GM19025 (cell line): ENCODE results near the gene ADGRF5.
"Not testable (repeated sequence)": the region's sequence is repeated elsewhere in the genome, so short reads cannot be mapped to it uniquely, and the experiment has no call there.

Experiments
- ATAC-seq: cut with Tn5 transposase; IDR thresholded peaks from one replicate; pipeline ENCODE4 v1.9.1; 2021; ENCODE audit warnings: mild to moderate bottlenecking, low read depth, moderate library complexity; ENCODE audit not compliant: unreplicated experiment

The ADGRF5 gene

DNA sequence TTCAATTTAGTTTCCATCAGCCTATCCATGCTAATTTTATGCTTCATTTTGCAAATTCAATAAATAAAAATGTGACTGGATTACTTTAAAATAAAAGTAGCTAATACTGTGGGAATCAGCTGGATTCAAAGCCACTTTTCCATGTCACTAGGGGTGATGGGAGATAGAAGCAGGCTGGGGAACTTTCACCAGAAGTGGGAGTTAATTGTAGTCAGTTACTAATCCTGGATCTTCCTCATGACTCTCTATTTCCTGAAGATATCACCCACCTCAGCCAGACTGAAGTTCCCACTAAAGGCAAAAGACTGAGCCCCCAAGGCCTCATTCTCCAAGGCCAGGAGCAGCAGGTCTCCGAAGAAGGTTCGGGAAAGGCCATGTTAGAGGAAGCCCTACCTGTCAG, 86.7 kb downstream of the ADGRF5 start:
- ATAC-seq, result not testable (repeated sequence)

DNA sequence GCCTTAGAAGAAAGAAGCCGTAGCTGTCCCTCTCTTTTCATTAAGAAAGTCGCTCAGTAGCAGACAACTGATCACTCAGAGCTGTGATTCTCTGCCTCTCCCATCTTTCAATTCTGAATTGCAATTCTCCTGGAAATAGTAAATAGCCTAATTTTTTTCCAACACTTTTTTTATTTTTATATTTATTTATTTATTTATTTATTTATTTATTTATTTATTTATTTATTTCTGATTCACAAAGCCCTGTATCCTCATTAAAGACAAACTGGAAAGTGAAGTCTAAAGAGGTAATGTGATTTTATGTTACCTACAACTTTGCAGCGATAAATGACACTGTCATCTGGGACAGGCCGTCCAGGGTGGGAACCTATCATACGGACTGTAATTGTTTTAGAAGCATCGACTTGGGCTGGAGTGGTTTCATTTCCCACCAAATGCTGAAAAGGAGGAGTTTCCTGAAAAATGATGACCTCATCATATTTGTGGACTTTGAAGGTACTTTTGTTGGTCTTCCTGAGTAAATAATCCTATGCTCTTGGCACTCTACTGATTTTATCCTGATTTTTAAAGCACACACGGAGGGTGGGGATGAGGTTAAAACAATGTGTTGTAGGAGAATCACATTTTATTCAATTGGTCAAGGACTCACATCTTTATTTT, 87.4 kb downstream of the ADGRF5 start:
- not testable (repeated sequence) for ATAC-seq

DNA sequence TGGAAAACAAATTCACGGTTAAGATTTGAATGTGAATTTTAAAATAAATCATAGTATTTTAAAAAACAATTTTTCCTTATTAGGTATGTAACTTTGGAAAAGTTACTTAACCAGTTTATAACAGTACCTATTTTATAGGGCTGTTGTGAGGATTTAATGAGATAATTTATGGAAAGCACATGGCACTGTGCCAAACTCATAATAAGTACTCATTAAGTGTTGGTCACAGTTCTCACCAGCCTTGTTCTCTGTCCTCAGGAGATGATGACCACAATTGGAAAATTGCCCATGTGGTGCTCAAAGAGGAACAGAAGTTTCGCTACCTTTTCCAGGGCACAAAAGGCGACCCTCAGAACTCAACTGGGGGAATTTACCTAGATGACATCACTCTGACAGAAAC, 88.9 kb downstream of the ADGRF5 start:
- no peak for ATAC-seq

DNA sequence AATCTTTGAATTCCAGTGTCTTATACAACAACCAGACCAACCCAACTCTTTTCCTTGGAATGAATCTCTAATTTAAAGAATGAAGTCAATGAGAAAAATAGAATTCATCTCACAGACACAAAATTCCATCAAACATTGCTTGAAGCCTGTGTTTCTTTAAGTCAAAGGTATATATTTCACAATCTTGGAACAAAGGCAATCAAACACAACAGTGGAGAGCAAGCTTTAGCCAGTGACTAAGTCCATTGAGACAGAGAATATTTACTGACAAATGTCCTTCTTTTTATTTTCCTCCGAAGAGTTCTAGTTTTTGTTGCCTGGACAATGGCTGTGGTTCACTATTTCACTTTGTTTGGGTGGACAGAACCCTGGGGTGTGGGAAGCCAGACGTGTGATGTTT, 92.8 kb downstream of the ADGRF5 start:
- no peak for ATAC-seq

DNA sequence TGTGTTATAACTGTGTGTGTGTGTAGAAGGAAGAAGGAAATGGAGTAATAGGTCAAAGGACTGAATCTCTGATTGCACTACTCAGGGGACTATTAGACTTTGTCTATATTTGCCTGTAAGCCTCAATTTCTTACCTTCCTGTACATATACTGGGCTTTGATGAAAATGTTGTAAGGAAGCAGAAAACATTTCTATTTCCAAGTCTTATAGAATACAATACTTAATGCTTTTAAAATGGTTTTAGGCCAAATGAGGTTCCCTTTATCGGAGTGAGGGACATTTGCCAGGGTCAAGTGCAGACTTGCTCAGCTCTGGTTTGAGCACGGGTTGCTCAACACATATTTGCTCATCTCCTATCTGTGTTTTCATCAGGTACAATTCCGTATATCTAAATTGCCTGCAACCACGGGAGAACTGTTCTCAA, 100.3 kb downstream of the ADGRF5 start:
- ATAC-seq, result no peak

DNA sequence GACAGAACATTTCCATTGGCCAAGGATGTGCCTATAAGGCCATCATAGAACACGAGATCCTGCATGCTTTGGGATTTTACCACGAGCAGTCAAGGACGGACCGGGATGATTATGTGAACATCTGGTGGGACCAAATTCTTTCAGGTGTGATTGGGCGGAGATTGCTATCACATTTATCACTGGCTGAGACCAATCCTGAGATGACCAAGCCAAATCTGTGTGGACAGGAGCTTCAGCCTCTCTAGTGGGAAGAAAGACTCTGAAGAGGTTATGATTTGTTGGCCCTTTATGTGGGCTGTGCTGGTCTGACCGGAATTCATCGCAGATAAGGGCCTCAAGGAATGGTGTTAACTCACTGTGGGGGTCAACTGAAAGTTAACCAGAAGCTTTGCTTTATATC, 102.2 kb downstream of the ADGRF5 start:
- no peak for ATAC-seq

DNA sequence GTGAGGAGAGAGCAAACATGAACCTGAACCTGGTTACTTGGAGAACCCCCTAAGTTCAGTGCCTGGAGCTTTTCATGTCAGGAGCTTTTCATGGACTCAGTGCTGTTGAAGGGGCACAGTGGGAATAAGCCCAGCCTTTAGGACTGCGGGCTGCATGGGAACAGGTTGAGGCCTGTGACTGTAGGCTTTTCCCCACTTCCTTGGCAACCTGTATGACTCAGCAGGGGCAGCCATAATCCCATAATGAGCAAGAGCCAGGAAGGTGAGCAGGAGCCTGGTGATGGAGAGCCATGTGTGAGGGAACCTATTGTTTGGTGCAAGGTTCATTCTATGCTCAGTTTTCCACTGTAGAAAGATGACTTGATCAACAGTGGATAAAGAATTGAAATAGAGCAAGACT, 105.1 kb downstream of the ADGRF5 start:
- ATAC-seq, result no peak

DNA sequence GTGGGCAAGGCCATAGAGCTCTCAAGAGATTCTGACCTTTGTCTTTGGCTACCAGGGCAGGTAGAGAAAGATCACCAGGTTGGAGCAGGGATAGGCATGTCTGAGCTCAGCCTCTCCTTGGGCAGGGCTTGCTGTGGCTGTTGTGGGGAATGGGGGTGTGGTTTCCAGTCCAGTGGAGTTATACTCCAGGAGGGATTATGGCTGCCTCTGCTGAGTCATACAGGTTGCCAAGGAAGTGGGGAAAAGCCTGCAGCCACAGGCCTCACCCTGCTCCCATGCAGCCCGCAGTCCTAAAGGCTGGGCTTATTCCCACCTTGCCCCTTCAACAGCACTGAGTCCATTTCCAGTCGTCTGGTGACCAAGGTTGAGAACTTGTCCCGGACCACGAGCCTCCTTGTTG, 106.6 kb downstream of the ADGRF5 start:
- ATAC-seq, result no peak

DNA sequence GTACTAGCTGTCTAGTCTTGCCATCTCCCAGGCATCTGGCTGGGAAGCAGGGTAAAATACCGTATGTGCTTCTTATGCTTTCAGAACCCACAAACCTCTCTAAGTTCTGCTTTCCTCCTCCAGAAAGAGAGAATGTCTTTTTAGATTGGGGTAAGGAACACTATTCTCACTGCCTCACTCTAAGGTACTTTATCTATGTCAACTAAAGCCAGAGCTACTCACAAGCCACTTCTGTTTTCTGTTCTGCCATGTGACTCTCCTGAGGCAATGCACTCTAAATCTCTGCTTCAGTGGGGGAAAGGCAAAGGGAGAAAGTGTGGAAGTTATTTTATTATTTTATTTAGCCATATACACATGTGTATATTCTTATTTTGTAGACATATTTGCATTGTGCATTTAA, 112.9 kb downstream of the ADGRF5 start:
- ATAC-seq, result no peak
